SK-N-SH treated with all-trans-retinoic acid at 6 μM for 48 hours (cell line): ENCODE data around the gene BOK.
"Not testable (repeated sequence)": the region's sequence is repeated elsewhere in the genome, so short reads cannot be mapped to it uniquely, and the experiment has no call there.

Experiments
- ATAC-seq: fragments of 200-7000 bp; cut with Tn5 transposase; 3 replicates; pipeline ENCODE4 v1.9.1; 2020; ENCODE audit warnings: mild to moderate bottlenecking, moderate library complexity
- ARNTL ChIP-seq: fragments of 450-650 bp; formaldehyde crosslinking; IDR thresholded peaks from 2 replicates; pipeline ENCODE4 v1.5.0; 2020; ENCODE audit warnings: low read depth, mild to moderate bottlenecking, moderate library complexity, borderline replicate concordance
- BACH2 ChIP-seq: fragments of 250-450 bp; sonication (Bioruptor Pico); IDR thresholded peaks from 2 replicates; pipeline ENCODE4 v1.9.0; 2021; ENCODE audit warnings: mild to moderate bottlenecking, borderline replicate concordance
- CSDC2 ChIP-seq: fragments of 250-450 bp; sonication (Bioruptor Pico); IDR thresholded peaks from 2 replicates; pipeline ENCODE4 v1.5.0; 2020; ENCODE audit warnings: mild to moderate bottlenecking, moderate library complexity
- GLIS3 ChIP-seq: fragments of 250-450 bp; sonication (Bioruptor Pico); IDR thresholded peaks from 2 replicates; pipeline ENCODE4 v1.5.0; 2020; ENCODE audit warnings: mild to moderate bottlenecking, moderate library complexity
- ISL1 ChIP-seq: fragments of 250-450 bp; sonication (Bioruptor Pico); IDR thresholded peaks from 2 replicates; pipeline ENCODE4 v2.1.2; 2022; ENCODE audit warnings: mild to moderate bottlenecking, moderate library complexity
- PPARA ChIP-seq: fragments of 250-450 bp; sonication (Bioruptor Pico); IDR thresholded peaks from 2 replicates; pipeline ENCODE4 v1.5.0; 2020; ENCODE audit warnings: mild to moderate bottlenecking, borderline replicate concordance
- RARB ChIP-seq: fragments of 250-450 bp; sonication (Bioruptor Pico); IDR thresholded peaks from 2 replicates; pipeline ENCODE4 v1.8.0; 2021; ENCODE audit warnings: mild to moderate bottlenecking, moderate library complexity
- SNAI2 ChIP-seq: fragments of 250-450 bp; sonication (Bioruptor Pico); IDR thresholded peaks from 2 replicates; pipeline ENCODE4 v1.5.0; 2020; ENCODE audit warnings: mild to moderate bottlenecking, moderate library complexity
- TCF4 ChIP-seq: fragments of 250-450 bp; sonication (Bioruptor Pico); IDR thresholded peaks from 2 replicates; pipeline ENCODE4 v1.8.0; 2021; ENCODE audit warnings: mild to moderate bottlenecking, moderate library complexity, borderline replicate concordance
- TOX ChIP-seq: fragments of 250-450 bp; sonication (Bioruptor Pico); IDR thresholded peaks from 2 replicates; pipeline ENCODE4 v1.8.0; 2021; ENCODE audit warnings: mild to moderate bottlenecking, moderate library complexity, borderline replicate concordance
- ZFP3 ChIP-seq: fragments of 250-450 bp; sonication (Bioruptor Pico); IDR thresholded peaks from 2 replicates; pipeline ENCODE4 v1.5.0; 2020; ENCODE audit warnings: mild to moderate bottlenecking, moderate library complexity
- ZFP30 ChIP-seq: fragments of 450-650 bp; formaldehyde crosslinking; IDR thresholded peaks from 2 replicates; pipeline ENCODE4 v1.5.0; 2022; ENCODE audit warnings: mild to moderate bottlenecking, moderate library complexity
- ZNF565 ChIP-seq: fragments of 450-650 bp; formaldehyde crosslinking; conservative IDR thresholded peaks from 2 replicates; pipeline ENCODE4 v1.5.0; 2020; ENCODE audit warnings: low read depth, mild to moderate bottlenecking, moderate library complexity
- ZNF70 ChIP-seq: fragments of 450-650 bp; formaldehyde crosslinking; IDR thresholded peaks from 2 replicates; pipeline ENCODE4 v1.5.0; 2020; ENCODE audit warnings: mild to moderate bottlenecking, moderate library complexity
- ZNF8 ChIP-seq: fragments of 450-650 bp; formaldehyde crosslinking; IDR thresholded peaks from 2 replicates; pipeline ENCODE4 v1.5.0; 2020; ENCODE audit warnings: mild to moderate bottlenecking, moderate library complexity
- TF ChIP-seq, protein P1 (sequence below): fragments of 250-450 bp; sonication (Bioruptor Pico); IDR thresholded peaks from 2 replicates; pipeline ENCODE4 v1.8.0; 2020; ENCODE audit warnings: mild to moderate bottlenecking, moderate library complexity, borderline replicate concordance
- TF ChIP-seq, protein P2 (sequence below): fragments of 250-450 bp; sonication (Bioruptor Pico); IDR thresholded peaks from 2 replicates; pipeline ENCODE4 v1.5.1; 2021; ENCODE audit warnings: mild to moderate bottlenecking, moderate library complexity
- TF ChIP-seq, protein P3 (sequence below): fragments of 250-450 bp; sonication (Bioruptor Pico); IDR thresholded peaks from 2 replicates; pipeline ENCODE4 v1.8.0; 2021; ENCODE audit warnings: low read depth, mild to moderate bottlenecking, moderate library complexity, borderline replicate concordance
- TF ChIP-seq, protein P4 (sequence below): fragments of 250-450 bp; sonication (Bioruptor Pico); IDR thresholded peaks from 2 replicates; pipeline ENCODE4 v1.5.1; 2020; ENCODE audit warnings: low read depth, mild to moderate bottlenecking, moderate library complexity

The BOK gene

DNA sequence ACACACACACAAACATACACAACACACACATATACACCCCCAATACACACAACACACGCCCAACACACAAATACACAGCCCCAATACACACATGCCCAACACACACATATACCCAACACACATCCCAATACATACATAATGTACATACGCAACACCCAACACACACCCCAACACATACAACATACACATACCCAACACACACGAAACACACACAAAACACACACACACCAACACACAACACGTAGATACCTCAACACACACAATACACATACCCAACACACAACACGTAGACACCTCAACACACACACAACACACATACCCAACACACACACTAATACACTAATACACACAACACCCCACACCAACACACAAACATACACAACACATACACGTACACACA, 41.2 kb upstream of the BOK start:
- no peak for ATAC-seq
- no peak for TF ChIP-seq ISL1 (CRISPR knock-in tag)
- no peak for TF ChIP-seq BACH2
- TF ChIP-seq ZFP30 (CRISPR knock-in tag) = no peak
- TF ChIP-seq, protein P1, sequence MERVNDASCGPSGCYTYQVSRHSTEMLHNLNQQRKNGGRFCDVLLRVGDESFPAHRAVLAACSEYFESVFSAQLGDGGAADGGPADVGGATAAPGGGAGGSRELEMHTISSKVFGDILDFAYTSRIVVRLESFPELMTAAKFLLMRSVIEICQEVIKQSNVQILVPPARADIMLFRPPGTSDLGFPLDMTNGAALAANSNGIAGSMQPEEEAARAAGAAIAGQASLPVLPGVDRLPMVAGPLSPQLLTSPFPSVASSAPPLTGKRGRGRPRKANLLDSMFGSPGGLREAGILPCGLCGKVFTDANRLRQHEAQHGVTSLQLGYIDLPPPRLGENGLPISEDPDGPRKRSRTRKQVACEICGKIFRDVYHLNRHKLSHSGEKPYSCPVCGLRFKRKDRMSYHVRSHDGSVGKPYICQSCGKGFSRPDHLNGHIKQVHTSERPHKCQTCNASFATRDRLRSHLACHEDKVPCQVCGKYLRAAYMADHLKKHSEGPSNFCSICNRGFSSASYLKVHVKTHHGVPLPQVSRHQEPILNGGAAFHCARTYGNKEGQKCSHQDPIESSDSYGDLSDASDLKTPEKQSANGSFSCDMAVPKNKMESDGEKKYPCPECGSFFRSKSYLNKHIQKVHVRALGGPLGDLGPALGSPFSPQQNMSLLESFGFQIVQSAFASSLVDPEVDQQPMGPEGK (CRISPR knock-in tag) = no peak
- no peak for TF ChIP-seq GLIS3 (CRISPR knock-in tag)
- TF ChIP-seq ARNTL (CRISPR knock-in tag) = no peak
- no peak for TF ChIP-seq TOX
- TF ChIP-seq ZFP3 (CRISPR knock-in tag) = no peak
- TF ChIP-seq, protein P2, sequence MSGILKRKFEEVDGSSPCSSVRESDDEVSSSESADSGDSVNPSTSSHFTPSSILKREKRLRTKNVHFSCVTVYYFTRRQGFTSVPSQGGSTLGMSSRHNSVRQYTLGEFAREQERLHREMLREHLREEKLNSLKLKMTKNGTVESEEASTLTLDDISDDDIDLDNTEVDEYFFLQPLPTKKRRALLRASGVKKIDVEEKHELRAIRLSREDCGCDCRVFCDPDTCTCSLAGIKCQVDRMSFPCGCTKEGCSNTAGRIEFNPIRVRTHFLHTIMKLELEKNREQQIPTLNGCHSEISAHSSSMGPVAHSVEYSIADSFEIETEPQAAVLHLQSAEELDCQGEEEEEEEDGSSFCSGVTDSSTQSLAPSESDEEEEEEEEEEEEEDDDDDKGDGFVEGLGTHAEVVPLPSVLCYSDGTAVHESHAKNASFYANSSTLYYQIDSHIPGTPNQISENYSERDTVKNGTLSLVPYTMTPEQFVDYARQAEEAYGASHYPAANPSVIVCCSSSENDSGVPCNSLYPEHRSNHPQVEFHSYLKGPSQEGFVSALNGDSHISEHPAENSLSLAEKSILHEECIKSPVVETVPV (CRISPR knock-in tag) = no peak
- no peak for TF ChIP-seq ZNF70 (CRISPR knock-in tag)
- TF ChIP-seq ZNF8 (CRISPR knock-in tag) = no peak
- no peak for TF ChIP-seq SNAI2 (CRISPR knock-in tag)

DNA sequence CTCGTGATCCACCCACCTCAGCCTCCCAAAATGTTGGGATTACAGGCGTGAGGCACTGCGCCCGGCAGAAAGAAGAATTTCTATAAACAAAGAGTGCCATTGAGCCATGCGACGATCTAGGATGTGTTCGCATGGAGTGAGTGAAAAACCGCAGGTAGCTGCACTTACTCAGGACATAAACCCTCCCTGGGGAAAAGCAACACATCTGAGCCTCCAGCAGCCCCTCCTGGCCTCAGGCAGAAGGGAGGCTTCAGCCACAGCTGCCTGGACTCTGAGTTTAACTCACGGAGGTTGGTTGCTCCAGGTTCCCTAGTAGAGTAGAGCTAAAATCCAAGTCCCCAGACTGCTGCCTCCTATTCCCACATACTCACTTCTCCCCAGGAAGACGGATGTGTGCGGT, 38.9 kb upstream of the BOK start:
- no peak for ATAC-seq
- TF ChIP-seq ZFP3 (CRISPR knock-in tag) (no peak), CSDC2 (CRISPR knock-in tag) (no peak), PPARA (CRISPR knock-in tag) (no peak), ZFP30 (CRISPR knock-in tag) (no peak), RARB (CRISPR knock-in tag) (no peak), ZNF8 (CRISPR knock-in tag) (no peak)
- TF ChIP-seq, protein P3, sequence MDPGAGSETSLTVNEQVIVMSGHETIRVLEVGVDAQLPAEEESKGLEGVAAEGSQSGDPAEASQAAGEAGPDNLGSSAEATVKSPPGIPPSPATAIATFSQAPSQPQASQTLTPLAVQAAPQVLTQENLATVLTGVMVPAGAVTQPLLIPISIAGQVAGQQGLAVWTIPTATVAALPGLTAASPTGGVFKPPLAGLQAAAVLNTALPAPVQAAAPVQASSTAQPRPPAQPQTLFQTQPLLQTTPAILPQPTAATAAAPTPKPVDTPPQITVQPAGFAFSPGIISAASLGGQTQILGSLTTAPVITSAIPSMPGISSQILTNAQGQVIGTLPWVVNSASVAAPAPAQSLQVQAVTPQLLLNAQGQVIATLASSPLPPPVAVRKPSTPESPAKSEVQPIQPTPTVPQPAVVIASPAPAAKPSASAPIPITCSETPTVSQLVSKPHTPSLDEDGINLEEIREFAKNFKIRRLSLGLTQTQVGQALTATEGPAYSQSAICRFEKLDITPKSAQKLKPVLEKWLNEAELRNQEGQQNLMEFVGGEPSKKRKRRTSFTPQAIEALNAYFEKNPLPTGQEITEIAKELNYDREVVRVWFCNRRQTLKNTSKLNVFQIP (CRISPR knock-in tag) = no peak
- TF ChIP-seq, protein P2 (CRISPR knock-in tag) = no peak

DNA sequence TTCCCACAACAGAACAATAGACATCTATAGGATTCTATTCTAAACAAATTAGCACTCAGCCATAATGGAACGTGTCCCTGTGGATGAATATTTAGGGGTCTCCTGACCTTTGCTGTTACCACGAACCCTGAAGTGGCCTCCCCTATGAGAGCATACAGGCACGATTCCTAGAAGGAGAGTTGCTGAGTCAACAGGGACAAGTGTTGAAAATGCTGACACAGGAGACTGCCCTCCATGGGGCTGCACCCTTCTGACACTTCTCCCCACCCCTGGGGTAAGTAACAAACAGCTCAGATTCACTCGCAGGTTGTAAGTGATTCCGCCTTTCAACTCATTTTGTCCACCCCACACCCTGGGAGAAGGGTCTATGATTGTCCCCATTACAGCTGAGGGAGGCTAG, 36.1 kb upstream of the BOK start:
- ATAC-seq = no peak
- TF ChIP-seq, protein P1 (CRISPR knock-in tag) = no peak
- TF ChIP-seq ARNTL (CRISPR knock-in tag) = no peak
- TF ChIP-seq, protein P4, sequence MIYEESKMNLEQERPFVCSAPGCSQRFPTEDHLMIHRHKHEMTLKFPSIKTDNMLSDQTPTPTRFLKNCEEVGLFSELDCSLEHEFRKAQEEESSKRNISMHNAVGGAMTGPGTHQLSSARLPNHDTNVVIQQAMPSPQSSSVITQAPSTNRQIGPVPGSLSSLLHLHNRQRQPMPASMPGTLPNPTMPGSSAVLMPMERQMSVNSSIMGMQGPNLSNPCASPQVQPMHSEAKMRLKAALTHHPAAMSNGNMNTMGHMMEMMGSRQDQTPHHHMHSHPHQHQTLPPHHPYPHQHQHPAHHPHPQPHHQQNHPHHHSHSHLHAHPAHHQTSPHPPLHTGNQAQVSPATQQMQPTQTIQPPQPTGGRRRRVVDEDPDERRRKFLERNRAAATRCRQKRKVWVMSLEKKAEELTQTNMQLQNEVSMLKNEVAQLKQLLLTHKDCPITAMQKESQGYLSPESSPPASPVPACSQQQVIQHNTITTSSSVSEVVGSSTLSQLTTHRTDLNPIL (CRISPR knock-in tag) = no peak
- TF ChIP-seq ZNF70 (CRISPR knock-in tag) = no peak
- TF ChIP-seq ZNF8 (CRISPR knock-in tag) = no peak
- no peak for TF ChIP-seq ZNF565 (CRISPR knock-in tag)
- no peak for TF ChIP-seq TCF4 (CRISPR knock-in tag)
- TF ChIP-seq, protein P2 (CRISPR knock-in tag) = no peak
- TF ChIP-seq ZFP30 (CRISPR knock-in tag) = no peak
- TF ChIP-seq, all 23 proteins: peak for 0

DNA sequence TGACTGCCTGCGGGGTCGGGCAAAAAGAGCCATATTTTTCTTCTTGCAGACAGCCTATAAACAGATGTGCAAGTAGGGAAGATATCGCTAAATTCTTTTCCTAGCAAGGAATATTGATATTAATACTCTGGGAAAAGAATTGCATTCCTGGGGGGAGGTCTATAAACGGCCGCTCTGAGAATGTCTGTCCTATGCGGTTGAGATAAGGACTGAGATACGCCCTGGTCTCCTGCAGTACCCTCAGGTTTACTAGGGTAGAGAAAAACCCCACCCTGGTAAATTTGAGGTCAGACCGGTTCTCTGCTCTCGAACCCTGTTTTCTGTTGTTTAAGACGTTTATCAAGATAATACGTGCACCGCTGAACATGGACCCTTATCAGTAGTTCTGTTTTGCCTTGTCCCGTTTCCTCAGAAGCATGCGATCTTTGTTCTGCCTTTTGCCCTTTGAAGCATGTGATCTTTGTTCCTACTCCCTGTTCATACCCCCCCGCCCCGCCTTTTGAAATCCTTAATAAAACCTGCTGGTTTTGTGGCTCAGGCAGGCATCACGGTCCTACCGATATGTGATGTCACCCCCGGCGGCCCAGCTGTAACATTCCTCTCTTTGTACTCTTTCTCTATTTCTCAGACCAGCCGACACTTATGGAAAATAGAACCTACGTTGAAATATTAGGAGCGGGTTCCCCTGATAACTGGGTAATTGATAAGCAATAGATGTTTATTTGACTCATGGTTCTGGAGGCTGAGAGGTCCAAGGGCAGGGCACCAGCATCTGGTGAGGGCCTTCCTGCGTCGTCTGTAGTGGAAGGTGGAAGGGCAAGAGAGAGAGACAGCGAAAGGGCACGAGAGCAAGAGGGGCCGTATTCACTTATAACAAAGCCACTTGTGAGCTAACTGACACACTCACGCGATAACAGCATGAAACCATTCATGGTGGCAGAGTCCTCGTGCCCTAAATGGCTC, 32.4 kb upstream of the BOK start:
- not testable (repeated sequence) for ATAC-seq
